A673 (cell line): ENCODE results near the gene WDR55.

Experiments
- CTCF ChIP-seq: fragments of 300-800, 200-600 bp; sonication (generic); conservative IDR thresholded peaks from 2 replicates; pipeline ENCODE4 v1.5.1; 2017; ENCODE audit warnings: low read depth, mild to moderate bottlenecking, antibody characterized with exemption, low read length, moderate library complexity, mixed read lengths
- EZH2 ChIP-seq: fragments of 200-600 bp; sonication (generic); IDR thresholded peaks from 2 replicates; pipeline ENCODE4 v1.6.1; 2017; ENCODE audit warnings: borderline replicate concordance, low read depth, mild to moderate bottlenecking, mixed read lengths, antibody characterized with exemption, low read length; ENCODE audit not compliant: poor library complexity, severe bottlenecking

- TF ChIP-seq EZH2 (no peak), CTCF (no peak)
Observed at GRCh38 chr5:140707812-140708211, 43.1 kb downstream of the WDR55 start.
